ENCODE measurements around the gene GREB1.

Gene GREB1

DNA sequence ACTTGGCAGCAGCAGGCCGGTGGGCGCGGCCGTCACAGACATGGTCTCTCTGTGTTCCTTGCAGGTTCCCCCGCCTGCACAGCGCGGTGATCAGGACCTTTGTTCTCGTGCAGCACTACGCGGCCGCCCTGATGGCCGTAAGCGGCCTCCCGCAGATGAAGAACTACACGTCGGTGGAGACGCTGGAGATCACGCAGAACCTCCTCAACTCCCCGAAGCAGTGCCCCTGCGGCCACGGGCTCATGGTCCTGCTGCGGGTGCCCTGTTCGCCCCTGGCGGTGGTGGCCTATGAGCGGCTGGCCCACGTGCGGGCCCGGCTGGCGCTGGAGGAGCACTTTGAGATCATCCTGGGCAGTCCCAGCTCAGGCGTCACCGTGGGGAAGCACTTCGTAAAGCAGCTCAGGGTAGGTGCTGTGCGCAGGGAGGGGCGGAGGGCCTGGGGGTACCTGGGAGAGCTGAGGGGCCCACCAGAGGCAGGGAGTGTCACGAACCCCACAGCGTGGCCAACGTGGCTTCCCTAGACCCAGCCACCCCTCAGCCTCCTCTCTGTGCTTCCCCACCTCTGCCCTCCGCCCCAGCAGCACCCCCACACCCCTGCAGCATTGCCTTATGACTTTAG lies 76.9 kb downstream of the GREB1 start:
- H3K4me3 Mint-ChIP-seq: no peak overlapping the region
- peaks cover 2% of the 10 kb centered on the region for H3K36me3 Mint-ChIP-seq (ENCODE audit: insufficient read depth)
- ATAC-seq (replicated peaks; ENCODE audit: extremely low read depth, poor library complexity, severe bottlenecking) (no peak), DNase-seq (ENCODE audit: low spot score in 2 of 2) (no peak)
- no peaks in the 10 kb centered on the region for H3K9me3 Mint-ChIP-seq
- H3K27ac Mint-ChIP-seq (ENCODE audit: low read depth): no peak overlapping the region
- H3K27me3 Mint-ChIP-seq: no peaks in the 10 kb centered on the region
- H3K4me1 Mint-ChIP-seq: no peaks in the 10 kb centered on the region

DNA sequence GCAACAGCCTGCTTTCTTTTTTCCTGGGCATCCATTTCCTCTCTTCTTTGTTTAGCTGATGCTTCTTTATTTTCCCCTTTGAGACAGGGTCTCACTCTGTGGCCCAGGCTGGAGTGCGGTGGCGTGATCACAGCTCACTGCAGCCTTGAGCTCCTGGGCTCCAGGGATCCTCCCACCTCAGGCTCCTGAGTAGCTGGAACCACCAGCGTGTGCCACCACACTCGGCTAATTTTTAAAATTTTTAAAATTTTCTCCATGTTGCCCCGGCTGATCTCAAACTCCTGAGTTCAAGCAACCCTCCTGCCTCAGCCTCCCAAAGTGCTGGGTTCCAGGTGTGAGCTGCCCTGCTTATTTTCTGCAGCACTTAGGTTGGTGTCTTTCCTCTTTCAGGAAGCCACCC lies 77.4 kb downstream of the GREB1 start:
- no peaks in the 10 kb centered on the region for H3K27me3 Mint-ChIP-seq
- no peak overlapping the region for H3K27ac Mint-ChIP-seq (ENCODE audit: low read depth)
- no peaks in the 10 kb centered on the region for H3K4me1 Mint-ChIP-seq
- H3K9me3 Mint-ChIP-seq: no peaks in the 10 kb centered on the region
- ATAC-seq (replicated peaks; ENCODE audit: extremely low read depth, poor library complexity, severe bottlenecking) (no peak), DNase-seq (ENCODE audit: low spot score in 2 of 2) (no peak)
- peaks cover 2% of the 10 kb centered on the region for H3K36me3 Mint-ChIP-seq (ENCODE audit: insufficient read depth)
- no peak overlapping the region for H3K4me3 Mint-ChIP-seq

DNA sequence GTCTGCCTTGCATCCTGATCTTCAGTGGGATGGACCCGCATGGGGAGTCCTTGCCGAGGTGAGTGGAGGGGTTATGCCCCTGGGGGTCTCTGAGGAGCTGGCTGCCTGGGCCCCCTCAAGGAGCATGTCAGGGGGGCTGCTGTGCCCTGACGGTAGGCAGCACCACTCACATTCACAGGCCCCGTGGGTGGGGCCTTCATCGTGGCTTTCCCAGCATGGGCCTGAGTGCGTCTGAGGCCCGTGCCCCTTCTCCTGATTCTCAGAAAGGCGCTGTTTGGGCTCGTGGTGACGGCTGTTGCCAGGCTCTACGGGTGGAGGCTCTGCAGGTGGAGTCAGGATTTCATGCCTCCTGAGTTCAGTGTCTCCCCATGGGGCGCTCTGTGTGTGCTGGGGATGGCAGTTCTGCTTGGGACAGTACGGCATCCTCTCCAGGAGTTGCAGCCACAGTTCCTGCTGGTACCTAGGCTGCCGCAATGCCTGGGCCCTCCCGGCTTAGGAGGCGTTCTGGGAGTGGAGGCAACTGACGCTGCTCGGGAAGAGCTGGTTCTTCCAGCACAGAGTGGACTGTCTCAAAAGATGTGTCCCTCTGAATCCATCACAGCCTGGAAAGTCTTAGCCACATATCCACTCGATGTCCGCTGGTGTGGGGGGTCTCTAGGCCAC lies 78.8 kb downstream of the GREB1 start:
- no peaks in the 10 kb centered on the region for H3K9me3 Mint-ChIP-seq
- H3K36me3 Mint-ChIP-seq (ENCODE audit: insufficient read depth): peaks cover 2% of the 10 kb centered on the region
- H3K27ac Mint-ChIP-seq (ENCODE audit: low read depth): no peak overlapping the region
- ATAC-seq (replicated peaks; ENCODE audit: extremely low read depth, poor library complexity, severe bottlenecking): no peak
- H3K27me3 Mint-ChIP-seq: no peaks in the 10 kb centered on the region
- no peak for DNase-seq (ENCODE audit: low spot score in 2 of 2)
- H3K4me3 Mint-ChIP-seq: no peak overlapping the region
- H3K4me1 Mint-ChIP-seq: no peaks in the 10 kb centered on the region

DNA sequence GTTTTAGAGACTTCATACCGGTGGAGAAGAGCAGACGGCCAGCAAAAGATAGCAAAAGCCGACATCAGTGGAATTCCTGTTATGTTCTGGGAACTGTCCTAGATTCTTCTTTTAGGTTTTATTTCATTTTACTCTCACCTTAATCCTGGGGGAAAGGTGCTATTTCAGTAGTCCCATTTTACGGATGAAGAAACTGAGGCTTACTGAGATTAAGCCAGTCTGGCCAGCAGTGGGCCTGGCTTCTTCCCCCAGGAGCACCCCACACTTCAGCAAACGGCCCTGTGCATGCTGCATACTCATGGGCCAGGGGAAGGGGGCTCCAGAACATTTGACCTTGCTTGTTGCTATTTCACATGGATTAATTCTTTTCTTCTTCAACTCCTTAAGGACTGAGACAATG lies 79.5 kb downstream of the GREB1 start:
- peaks cover 2% of the 10 kb centered on the region for H3K36me3 Mint-ChIP-seq (ENCODE audit: insufficient read depth)
- H3K27ac Mint-ChIP-seq (ENCODE audit: low read depth): no peak overlapping the region
- H3K4me3 Mint-ChIP-seq: no peak overlapping the region
- DNase-seq (ENCODE audit: low spot score in 2 of 2) (no peak), ATAC-seq (replicated peaks; ENCODE audit: extremely low read depth, poor library complexity, severe bottlenecking) (no peak)
- H3K9me3 Mint-ChIP-seq: no peaks in the 10 kb centered on the region
- H3K4me1 Mint-ChIP-seq: no peaks in the 10 kb centered on the region
- no peaks in the 10 kb centered on the region for H3K27me3 Mint-ChIP-seq

DNA sequence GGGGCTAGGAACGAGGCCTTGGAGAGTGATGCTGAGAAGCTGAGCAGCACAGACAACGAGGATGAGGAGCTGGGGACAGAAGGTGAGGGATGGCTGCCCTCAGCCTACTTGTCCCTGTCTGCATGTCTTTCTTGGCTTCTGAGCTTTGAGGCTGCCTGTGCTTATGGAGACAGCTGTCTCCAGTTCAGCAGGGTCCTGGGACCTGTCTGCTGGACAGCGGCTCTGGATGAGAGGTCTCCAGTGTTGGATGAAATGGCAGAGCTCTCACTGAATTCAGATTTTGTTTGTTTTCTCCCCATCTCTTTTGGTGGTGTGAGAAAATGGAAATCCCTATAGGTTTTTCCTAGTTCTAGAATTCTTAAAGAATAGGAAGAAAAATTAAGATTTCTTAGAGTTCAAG lies 81.4 kb downstream of the GREB1 start:
- DNase-seq (ENCODE audit: low spot score in 2 of 2): no peak
- no peak overlapping the region for H3K4me3 Mint-ChIP-seq
- no peak overlapping the region for H3K27ac Mint-ChIP-seq (ENCODE audit: low read depth)
- no peak for ATAC-seq (replicated peaks; ENCODE audit: extremely low read depth, poor library complexity, severe bottlenecking)
- H3K4me1 Mint-ChIP-seq: no peaks in the 10 kb centered on the region
- no peaks in the 10 kb centered on the region for H3K9me3 Mint-ChIP-seq
- H3K27me3 Mint-ChIP-seq: no peaks in the 10 kb centered on the region
- H3K36me3 Mint-ChIP-seq (ENCODE audit: insufficient read depth): peaks cover 2% of the 10 kb centered on the region

DNA sequence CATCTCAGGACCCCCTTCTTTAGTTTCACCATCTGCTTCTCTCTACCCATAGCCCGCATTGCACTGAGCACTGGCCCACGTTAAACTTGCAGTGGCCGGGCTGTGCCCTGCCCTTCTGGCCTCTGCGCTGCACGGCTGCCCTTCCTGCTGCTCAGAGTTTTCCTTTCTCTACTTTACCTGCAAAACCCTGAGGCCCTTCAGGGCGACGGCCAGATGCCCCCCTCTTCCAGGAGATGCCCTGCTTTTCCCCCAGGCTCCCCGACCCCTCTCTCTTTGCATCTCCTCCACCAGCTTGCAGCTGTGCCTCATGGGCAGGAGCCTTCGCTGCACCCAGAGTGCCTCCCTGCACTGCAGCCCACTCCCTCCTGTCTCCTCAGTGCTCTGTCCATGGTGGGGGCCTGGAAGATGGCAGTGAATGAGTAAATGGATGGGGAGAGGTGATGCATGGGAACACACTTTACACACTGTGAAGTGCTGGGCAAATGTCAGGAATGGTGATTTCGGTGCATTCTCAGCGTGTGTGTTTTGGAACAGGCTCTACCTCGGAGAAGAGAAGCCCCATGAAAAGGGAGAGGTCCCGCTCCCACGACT lies 82.3 kb downstream of the GREB1 start:
- Mint-ChIP-seq H3K27me3 (no peaks in the 10 kb centered on the region), H3K27ac (ENCODE audit: low read depth) (no peak overlapping the region), H3K36me3 (ENCODE audit: insufficient read depth) (peaks cover 2% of the 10 kb centered on the region), H3K4me3 (no peak overlapping the region), H3K4me1 (no peaks in the 10 kb centered on the region), H3K9me3 (no peaks in the 10 kb centered on the region)
- no peak for ATAC-seq (replicated peaks; ENCODE audit: extremely low read depth, poor library complexity, severe bottlenecking)
- no peak for DNase-seq (ENCODE audit: low spot score in 2 of 2)

DNA sequence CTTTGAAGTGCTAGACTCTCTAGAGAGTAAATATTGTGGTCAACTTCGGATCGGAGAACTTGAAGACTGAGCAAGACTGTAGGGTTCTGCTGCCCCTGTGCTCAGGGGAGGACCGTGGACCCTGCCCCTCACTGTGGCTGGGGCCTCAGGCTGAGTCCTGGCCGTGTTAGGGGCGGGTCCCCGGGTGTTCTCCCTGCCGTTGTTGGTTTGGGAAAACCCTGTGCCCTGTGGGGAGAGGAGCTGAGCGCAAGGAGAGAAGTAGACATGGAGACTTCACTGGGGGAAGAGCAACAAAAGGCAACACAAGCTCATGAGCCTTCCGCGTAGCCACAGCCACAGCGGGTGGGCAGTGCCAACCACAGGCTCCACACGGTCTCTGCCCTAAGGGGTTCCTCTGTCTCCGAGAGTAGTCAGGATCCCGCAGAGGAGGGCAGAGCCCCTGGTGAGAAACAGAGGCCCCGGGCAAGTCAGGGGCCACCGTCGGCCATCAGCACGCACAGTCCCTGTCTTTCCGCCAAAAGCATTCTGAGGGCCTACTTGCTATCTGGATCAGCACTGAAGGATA lies 83.1 kb downstream of the GREB1 start:
- ATAC-seq (replicated peaks; ENCODE audit: extremely low read depth, poor library complexity, severe bottlenecking): no peak
- Mint-ChIP-seq H3K4me1 (no peaks in the 10 kb centered on the region), H3K36me3 (ENCODE audit: insufficient read depth) (peaks cover 2% of the 10 kb centered on the region), H3K4me3 (no peak overlapping the region), H3K9me3 (no peaks in the 10 kb centered on the region), H3K27ac (ENCODE audit: low read depth) (no peak overlapping the region), H3K27me3 (no peaks in the 10 kb centered on the region)
- no peak for DNase-seq (ENCODE audit: low spot score in 2 of 2)

DNA sequence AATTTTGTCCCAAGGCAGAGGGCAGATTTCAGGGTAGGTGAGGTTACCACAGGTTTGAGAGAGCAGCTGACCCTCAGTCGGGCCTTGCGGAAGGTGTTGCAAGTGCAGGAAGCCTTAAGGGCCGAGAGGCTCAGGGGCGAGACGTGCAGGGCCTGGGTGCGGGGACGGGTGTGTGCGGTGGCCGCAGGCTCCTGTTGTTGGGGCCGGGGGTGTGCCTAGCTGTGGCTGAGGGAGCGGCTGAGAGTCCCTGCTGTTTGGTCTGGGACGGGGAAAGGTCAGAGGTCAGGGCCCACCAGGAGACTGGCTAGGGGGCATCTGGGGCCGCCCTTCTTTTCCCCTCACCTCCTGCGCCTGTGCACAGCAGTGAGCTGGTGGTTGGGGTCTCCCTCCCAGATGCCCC lies 83.7 kb downstream of the GREB1 start:
- Mint-ChIP-seq H3K36me3 (ENCODE audit: insufficient read depth) (peaks cover 2% of the 10 kb centered on the region), H3K27ac (ENCODE audit: low read depth) (no peak overlapping the region), H3K9me3 (no peaks in the 10 kb centered on the region), H3K27me3 (no peaks in the 10 kb centered on the region), H3K4me1 (no peaks in the 10 kb centered on the region), H3K4me3 (no peak overlapping the region)
- ATAC-seq (replicated peaks; ENCODE audit: extremely low read depth, poor library complexity, severe bottlenecking) (no peak), DNase-seq (ENCODE audit: low spot score in 2 of 2) (no peak)

DNA sequence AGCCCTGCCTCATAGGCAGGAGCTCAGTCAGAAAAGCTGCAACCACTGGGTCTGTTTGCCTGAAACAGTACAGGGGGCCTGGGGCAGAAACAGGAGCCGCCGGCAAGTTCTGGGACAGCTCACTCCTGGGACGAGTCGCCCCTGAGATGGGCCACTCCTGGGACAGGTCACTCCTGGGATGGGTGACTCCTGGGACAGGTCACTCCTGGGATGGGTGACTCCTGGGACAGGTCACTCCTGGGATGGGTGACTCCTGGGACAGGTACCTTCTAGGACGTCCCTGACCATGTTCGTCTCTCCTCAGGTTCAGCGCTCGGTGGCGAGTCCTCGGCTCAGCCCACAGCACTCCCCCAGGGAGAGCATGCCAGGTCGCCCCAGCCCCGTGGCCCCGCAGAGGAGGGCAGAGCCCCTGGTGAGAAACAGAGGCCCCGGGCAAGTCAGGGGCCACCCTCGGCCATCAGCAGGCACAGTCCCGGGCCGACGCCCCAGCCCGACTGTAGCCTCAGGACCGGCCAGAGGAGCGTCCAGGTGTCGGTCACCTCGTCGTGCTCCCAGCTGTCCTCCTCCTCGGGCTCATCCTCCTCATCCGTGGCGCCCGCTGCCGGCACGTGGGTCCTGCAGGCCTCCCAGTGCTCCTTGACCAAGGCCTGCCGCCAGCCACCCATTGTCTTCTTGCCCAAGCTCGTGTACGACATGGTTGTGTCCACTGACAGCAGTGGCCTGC lies 84.3 kb downstream of the GREB1 start:
- no peak for DNase-seq (ENCODE audit: low spot score in 2 of 2)
- H3K4me3 Mint-ChIP-seq: no peak overlapping the region
- peak overlapping the region; percentile 78 for H3K27ac Mint-ChIP-seq (ENCODE audit: low read depth)
- no peaks in the 10 kb centered on the region for H3K4me1 Mint-ChIP-seq
- H3K27me3 Mint-ChIP-seq: no peaks in the 10 kb centered on the region
- ATAC-seq (replicated peaks; ENCODE audit: extremely low read depth, poor library complexity, severe bottlenecking): peak; percentile 14
- peaks cover 2% of the 10 kb centered on the region for H3K36me3 Mint-ChIP-seq (ENCODE audit: insufficient read depth)
- H3K9me3 Mint-ChIP-seq: no peaks in the 10 kb centered on the region

DNA sequence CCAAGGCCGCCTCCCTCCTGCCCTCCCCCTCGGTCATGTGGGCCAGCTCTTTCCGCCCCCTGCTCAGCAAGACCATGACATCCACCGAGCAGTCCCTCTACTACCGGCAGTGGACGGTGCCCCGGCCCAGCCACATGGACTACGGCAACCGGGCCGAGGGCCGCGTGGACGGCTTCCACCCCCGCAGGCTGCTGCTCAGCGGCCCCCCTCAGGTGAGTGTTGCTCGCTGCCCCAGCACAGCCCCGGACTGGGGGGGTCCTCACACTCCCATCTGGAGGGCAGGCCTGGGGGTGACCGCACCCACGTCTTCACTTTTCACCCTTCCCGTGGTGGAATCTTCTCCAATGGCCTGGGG lies 84.8 kb downstream of the GREB1 start:
- Mint-ChIP-seq H3K4me1 (no peaks in the 10 kb centered on the region), H3K36me3 (ENCODE audit: insufficient read depth) (peaks cover 2% of the 10 kb centered on the region), H3K27me3 (no peaks in the 10 kb centered on the region), H3K27ac (ENCODE audit: low read depth) (peak overlapping the region; percentile 78), H3K9me3 (no peaks in the 10 kb centered on the region), H3K4me3 (no peak overlapping the region)
- ATAC-seq (replicated peaks; ENCODE audit: extremely low read depth, poor library complexity, severe bottlenecking) (no peak), DNase-seq (ENCODE audit: low spot score in 2 of 2) (no peak)

DNA sequence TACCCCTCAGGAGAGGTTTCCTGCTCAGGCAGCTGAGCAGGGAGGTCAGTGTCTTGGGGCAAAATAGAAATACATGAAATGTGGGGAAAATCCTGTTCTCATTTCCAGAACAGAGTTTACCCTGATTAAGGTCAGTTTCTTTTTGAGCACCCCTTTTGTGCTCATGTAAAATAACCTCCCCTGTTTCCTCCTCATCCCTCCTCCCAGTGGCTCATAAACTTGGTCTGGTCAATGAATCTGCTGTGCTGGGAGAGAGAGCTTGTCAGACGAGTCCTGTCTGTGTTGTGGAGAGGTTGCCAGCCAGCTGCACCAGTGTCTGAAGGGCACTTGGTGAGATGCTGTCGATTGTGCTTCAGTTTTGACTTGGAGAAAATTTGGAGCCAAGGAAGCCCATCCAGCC lies 87.6 kb downstream of the GREB1 start:
- H3K36me3 Mint-ChIP-seq (ENCODE audit: insufficient read depth): no peaks in the 10 kb centered on the region
- H3K4me1 Mint-ChIP-seq: no peaks in the 10 kb centered on the region
- no peak overlapping the region for H3K4me3 Mint-ChIP-seq
- DNase-seq (ENCODE audit: low spot score in 2 of 2): no peak
- H3K27ac Mint-ChIP-seq (ENCODE audit: low read depth): no peak overlapping the region
- no peak for ATAC-seq (replicated peaks; ENCODE audit: extremely low read depth, poor library complexity, severe bottlenecking)
- H3K9me3 Mint-ChIP-seq: no peaks in the 10 kb centered on the region
- H3K27me3 Mint-ChIP-seq: no peaks in the 10 kb centered on the region

DNA sequence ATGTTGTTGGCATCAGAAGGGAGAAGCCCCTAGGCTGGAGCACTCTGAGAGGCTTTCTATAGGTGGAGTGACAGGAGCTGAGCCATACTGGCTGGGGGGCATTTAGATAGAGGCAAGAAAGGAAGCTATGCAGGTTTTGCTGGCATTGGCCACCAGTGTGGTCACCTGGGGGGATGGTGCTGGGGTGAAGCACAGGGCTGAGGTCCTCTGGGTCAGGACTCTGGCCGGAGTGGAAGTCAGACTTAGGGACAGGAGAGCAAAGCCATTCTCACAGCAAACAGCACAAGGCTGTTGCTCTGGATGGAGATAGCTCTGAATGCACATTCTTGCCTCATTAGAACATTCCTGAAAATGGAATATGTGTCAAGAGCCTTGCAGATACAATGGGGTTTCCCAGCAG lies 88.8 kb downstream of the GREB1 start:
- ATAC-seq (replicated peaks; ENCODE audit: extremely low read depth, poor library complexity, severe bottlenecking) (no peak), DNase-seq (ENCODE audit: low spot score in 2 of 2) (no peak)

DNA sequence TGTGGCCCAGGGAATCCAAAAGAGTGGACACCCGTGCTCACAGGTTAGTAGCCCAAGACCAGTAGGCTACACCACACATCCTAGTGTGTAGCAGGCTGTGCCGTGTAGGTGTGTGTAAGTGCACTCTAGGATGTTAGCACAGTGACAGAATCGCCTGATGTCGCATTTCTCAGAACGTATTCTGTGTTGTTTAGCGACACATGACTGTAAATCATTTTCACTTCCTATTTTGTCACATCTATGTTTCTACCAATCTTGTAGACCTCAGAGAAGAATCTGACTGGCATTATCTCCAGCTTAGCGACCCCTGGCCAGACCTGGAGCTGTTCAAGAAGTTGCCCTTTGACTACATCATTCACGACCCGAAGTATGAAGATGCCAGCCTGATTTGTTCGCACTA lies 91.0 kb downstream of the GREB1 start:
- Mint-ChIP-seq H3K4me1 (no peaks in the 10 kb centered on the region), H3K36me3 (ENCODE audit: insufficient read depth) (no peaks in the 10 kb centered on the region), H3K9me3 (no peaks in the 10 kb centered on the region), H3K27ac (ENCODE audit: low read depth) (no peak overlapping the region), H3K4me3 (no peak overlapping the region), H3K27me3 (peaks cover 7% of the 10 kb centered on the region)
- DNase-seq (ENCODE audit: low spot score in 2 of 2): no peak
- ATAC-seq (replicated peaks; ENCODE audit: extremely low read depth, poor library complexity, severe bottlenecking): no peak

More for the DNA sequence above, 88.8 kb downstream of the GREB1 start:
- Mint-ChIP-seq H3K36me3 (ENCODE audit: insufficient read depth) (no peaks in the 10 kb centered on the region), H3K4me3 (no peak overlapping the region), H3K27me3 (peaks cover 5% of the 10 kb centered on the region), H3K4me1 (no peaks in the 10 kb centered on the region), H3K27ac (ENCODE audit: low read depth) (no peak overlapping the region), H3K9me3 (no peaks in the 10 kb centered on the region)

Data from central memory CD8-positive, alpha-beta T cell (primary cell).